HG03558 (cell line): ENCODE results near the gene TYW1.
"Not testable (repeated sequence)": the region's sequence is repeated elsewhere in the genome, so short reads cannot be mapped to it uniquely, and the experiment has no call there.

Source experiments
- ATAC-seq: cut with Tn5 transposase; IDR thresholded peaks from one replicate; pipeline ENCODE4 v1.9.1; 2021; ENCODE audit warnings: moderate number of reproducible peaks; ENCODE audit not compliant: unreplicated experiment; ENCODE audit errors: extremely low read depth

TYW1 gene

GRCh38 chr7:67111342-67111741, 114.7 kb downstream of the TYW1 start:
- not testable (repeated sequence) for ATAC-seq

GRCh38 chr7:67114483-67115246, 118.0 kb downstream of the TYW1 start:
- ATAC-seq: not testable (repeated sequence)

GRCh38 chr7:67120491-67120890, 123.9 kb downstream of the TYW1 start:
- not testable (repeated sequence) for ATAC-seq

- not testable (repeated sequence) for ATAC-seq
Observed at GRCh38 chr7:67128257-67128656, 131.6 kb downstream of the TYW1 start.

- not testable (repeated sequence) for ATAC-seq
Observed at GRCh38 chr7:67130766-67131165, 134.1 kb downstream of the TYW1 start.

GRCh38 chr7:67134912-67135311, 138.3 kb downstream of the TYW1 start:
- ATAC-seq: not testable (repeated sequence)

GRCh38 chr7:67135617-67136486, 139.2 kb downstream of the TYW1 start:
- not testable (repeated sequence) for ATAC-seq

GRCh38 chr7:67137489-67137888, 140.9 kb downstream of the TYW1 start:
- ATAC-seq: not testable (repeated sequence)

- not testable (repeated sequence) for ATAC-seq
Observed at GRCh38 chr7:67139876-67140275, 143.2 kb downstream of the TYW1 start.

- ATAC-seq: not testable (repeated sequence)
Observed at GRCh38 chr7:67141001-67141400, 144.4 kb downstream of the TYW1 start.

- not testable (repeated sequence) for ATAC-seq
Observed at GRCh38 chr7:67143091-67143786, 146.6 kb downstream of the TYW1 start.

GRCh38 chr7:67145581-67146193, 149.1 kb downstream of the TYW1 start:
- ATAC-seq: not testable (repeated sequence)

GRCh38 chr7:67149131-67149530, 152.5 kb downstream of the TYW1 start:
- ATAC-seq: not testable (repeated sequence)

- not testable (repeated sequence) for ATAC-seq
Observed at GRCh38 chr7:67154374-67154773, 157.7 kb downstream of the TYW1 start.

- ATAC-seq: not testable (repeated sequence)
Observed at GRCh38 chr7:67156064-67156463, 159.4 kb downstream of the TYW1 start.

- ATAC-seq: peak; percentile 52
Observed at GRCh38 chr7:67163285-67163684, 166.7 kb downstream of the TYW1 start.

- ATAC-seq: not testable (repeated sequence)
Observed at GRCh38 chr7:67171151-67171550, 174.5 kb downstream of the TYW1 start.

- ATAC-seq: not testable (repeated sequence)
Observed at GRCh38 chr7:67176730-67177129, 180.1 kb downstream of the TYW1 start.

- ATAC-seq: not testable (repeated sequence)
Observed at GRCh38 chr7:67178915-67179688, 182.5 kb downstream of the TYW1 start.
